Caco-2 (cell line): ENCODE data around the gene MELK. TPM values are rescaled to one million over a fixed set of nuclear protein-coding genes. Genes with fewer than 3 reads are reported as not detected.
"Not testable (repeated sequence)": the region's sequence is repeated elsewhere in the genome, so short reads cannot be mapped to it uniquely, and the experiment has no call there.

Experiments
- BruUV-seq: library from RNA; stranded (reverse); fragments of 400-500 nt; replicated peaks from 2 replicates; lab custom pipeline; 2021; lab: Mats Ljungman, UMichigan
- CTCF ChIA-PET: fragments of 300-600 bp; sonication (Branson Sonifier 250); formaldehyde crosslinking; loops from one replicate; lab custom pipeline; 2022; ENCODE audit warnings: antibody characterized with exemption; lab: Charles Lee
- POLR2A ChIA-PET: fragments of 300-600 bp; sonication (Branson Sonifier 250); formaldehyde crosslinking; loops from one replicate; lab custom pipeline; 2022; ENCODE audit warnings: antibody characterized with exemption; lab: Charles Lee
- DNase-seq, 2 experiments: peaks; one replicate each; pipeline versions ENCODE4 v3.0.0 to v3.0.0-alpha.2; 2020 to 2022
- H3K27me3 ChIP-seq: replicated peaks from 2 replicates; pipeline ENCODE4 v1.6.0; 2011; ENCODE audit warnings: low read length; ENCODE audit not compliant: control insufficient read depth, insufficient read depth
- H3K36me3 ChIP-seq: 2 replicates; pipeline ENCODE4 v1.5.1; 2011; ENCODE audit warnings: low read length; ENCODE audit not compliant: control insufficient read depth, insufficient read depth
- H3K4me1 ChIP-seq: fragments of 250-450 bp; sonication (Bioruptor Pico); 2 replicates; pipeline ENCODE4 v1.5.1; 2020; ENCODE audit warnings: mild to moderate bottlenecking
- H3K4me3 ChIP-seq: 2 replicates; pipeline ENCODE4 v1.5.1; 2011; ENCODE audit warnings: low read depth, mild to moderate bottlenecking, control low read depth, low read length
- H3K9me3 ChIP-seq: fragments of 250-450 bp; sonication (Bioruptor Pico); 2 replicates; pipeline ENCODE4 v1.5.1; 2020; ENCODE audit warnings: mild to moderate bottlenecking, moderate library complexity
- H3K27ac Mint-ChIP-seq: one replicate; pipeline ENCODE4 v1.8.0; 2022; ENCODE audit warnings: mixed read lengths; ENCODE audit not compliant: unreplicated experiment
- H3K27me3 Mint-ChIP-seq: one replicate; pipeline ENCODE4 v1.8.0; 2022; ENCODE audit warnings: mixed read lengths; ENCODE audit not compliant: insufficient read depth, unreplicated experiment
- H3K36me3 Mint-ChIP-seq: one replicate; pipeline ENCODE4 v1.8.0; 2022; ENCODE audit warnings: mild to moderate bottlenecking, mixed read lengths; ENCODE audit not compliant: insufficient read depth, unreplicated experiment
- H3K4me1 Mint-ChIP-seq: one replicate; pipeline ENCODE4 v1.8.0; 2022; ENCODE audit warnings: low read depth, mixed read lengths; ENCODE audit not compliant: unreplicated experiment
- H3K4me3 Mint-ChIP-seq: one replicate; pipeline ENCODE4 v1.8.0; 2022; ENCODE audit warnings: mild to moderate bottlenecking, moderate library complexity, mixed read lengths; ENCODE audit not compliant: unreplicated experiment
- H3K9me3 Mint-ChIP-seq: one replicate; pipeline ENCODE4 v1.8.0; 2022; ENCODE audit warnings: mixed read lengths; ENCODE audit not compliant: unreplicated experiment
- intact Hi-C: fragments of 100-400 bp; cut with micrococcal nuclease; formaldehyde crosslinking; loops from one replicate; pipeline ENCODE4 v1.10.0; 2022; ENCODE audit not compliant: unreplicated experiment
- total RNA-seq: library from RNA; stranded (reverse); gene quantifications from 2 replicates; pipeline ENCODE4 v1.2.3, GENCODE V29; 2022
- TF ChIP-seq, protein P1 (sequence below), 2 experiments: fragments of 200-600 bp in 1 of 2; IDR thresholded peaks; 1 replicate in 1 of 2; 2 replicates in 1 of 2; pipeline versions ENCODE4 v1.5.1 to v1.8.0; 2011 to 2022; ENCODE audit warnings: antibody characterized with exemption in 1 of 2, control low read depth in 1 of 2, inconsistent platforms in 1 of 2, low read depth in 1 of 2, low read length in 1 of 2, mild to moderate bottlenecking in 1 of 2, moderate library complexity in 1 of 2; ENCODE audit not compliant: insufficient read depth in 1 of 2, severe bottlenecking in 1 of 2, unreplicated experiment in 1 of 2

MELK gene
- total RNA-seq, 1 experiment from 2014 or later, result 57.8 TPM

DNA sequence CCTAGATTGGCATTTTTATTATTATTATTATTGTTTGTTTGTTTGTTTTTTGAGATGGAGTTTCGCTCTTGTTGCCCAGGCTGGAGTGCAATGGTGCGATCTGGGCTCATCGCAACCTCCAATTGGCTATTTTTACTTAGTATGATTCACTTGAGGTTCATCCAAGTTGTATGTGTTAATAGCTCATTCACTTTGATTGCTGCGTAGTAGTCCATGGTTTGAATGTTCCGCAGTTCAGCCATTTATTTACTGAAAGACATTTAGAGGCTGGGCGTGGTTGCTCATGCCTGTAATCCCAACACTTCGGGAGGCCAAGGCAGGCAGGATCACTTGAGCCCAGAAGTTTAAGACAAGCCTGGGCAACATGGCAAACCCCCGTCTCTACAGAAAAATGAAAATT is 22.6 kb upstream of the MELK start:
- Mint-ChIP-seq H3K36me3 (no peaks in the 10 kb centered on the region), H3K4me1 (no peaks in the 10 kb centered on the region), H3K4me3 (no peak overlapping the region), H3K9me3 (no peaks in the 10 kb centered on the region), H3K27me3 (no peaks in the 10 kb centered on the region), H3K27ac (no peak overlapping the region)
- POLR2A ChIA-PET, result no interaction called here
- Histone ChIP-seq H3K4me1 (no peaks in the 10 kb centered on the region), H3K36me3 (no peaks in the 10 kb centered on the region), H3K9me3 (no peaks in the 10 kb centered on the region), H3K27me3 (no peaks in the 10 kb centered on the region), H3K4me3 (no peak overlapping the region)
- intact Hi-C loops, result no loop called here
- DNase-seq, result no peak
- CTCF ChIA-PET, result no interaction called here
- BruUV-seq, result no TSS peak
- TF ChIP-seq, protein P1, sequence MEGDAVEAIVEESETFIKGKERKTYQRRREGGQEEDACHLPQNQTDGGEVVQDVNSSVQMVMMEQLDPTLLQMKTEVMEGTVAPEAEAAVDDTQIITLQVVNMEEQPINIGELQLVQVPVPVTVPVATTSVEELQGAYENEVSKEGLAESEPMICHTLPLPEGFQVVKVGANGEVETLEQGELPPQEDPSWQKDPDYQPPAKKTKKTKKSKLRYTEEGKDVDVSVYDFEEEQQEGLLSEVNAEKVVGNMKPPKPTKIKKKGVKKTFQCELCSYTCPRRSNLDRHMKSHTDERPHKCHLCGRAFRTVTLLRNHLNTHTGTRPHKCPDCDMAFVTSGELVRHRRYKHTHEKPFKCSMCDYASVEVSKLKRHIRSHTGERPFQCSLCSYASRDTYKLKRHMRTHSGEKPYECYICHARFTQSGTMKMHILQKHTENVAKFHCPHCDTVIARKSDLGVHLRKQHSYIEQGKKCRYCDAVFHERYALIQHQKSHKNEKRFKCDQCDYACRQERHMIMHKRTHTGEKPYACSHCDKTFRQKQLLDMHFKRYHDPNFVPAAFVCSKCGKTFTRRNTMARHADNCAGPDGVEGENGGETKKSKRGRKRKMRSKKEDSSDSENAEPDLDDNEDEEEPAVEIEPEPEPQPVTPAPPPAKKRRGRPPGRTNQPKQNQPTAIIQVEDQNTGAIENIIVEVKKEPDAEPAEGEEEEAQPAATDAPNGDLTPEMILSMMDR (IDR thresholded peaks at IDR 0.05; ENCODE audit: insufficient read depth in 1 of 2, low read depth in 1 of 2, low read length in 1 of 2, severe bottlenecking in 1 of 2, unreplicated experiment in 1 of 2), result no peak

DNA sequence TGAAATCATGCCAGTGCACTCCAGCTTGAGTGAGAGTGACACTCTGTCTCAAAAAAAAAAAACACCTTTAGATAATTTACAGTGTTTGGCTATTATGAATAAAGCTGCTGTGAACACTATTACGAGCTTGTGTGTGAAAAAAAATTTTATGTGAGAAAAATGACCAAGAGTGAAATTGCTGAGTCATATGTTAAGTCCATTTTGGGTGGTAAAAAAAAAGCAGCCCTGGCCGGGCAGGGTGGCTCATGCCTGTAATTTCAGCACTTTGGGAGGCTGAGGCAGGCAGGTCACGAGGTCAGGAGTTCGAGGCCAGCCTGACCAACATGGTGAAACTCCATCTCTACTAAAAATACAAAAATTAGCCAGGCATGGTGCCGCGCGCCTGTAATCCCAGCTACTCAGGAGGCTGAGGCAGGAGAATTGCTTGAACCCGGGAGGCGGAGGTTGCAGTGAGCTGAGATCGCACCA is 22.0 kb upstream of the MELK start:
- H3K27me3 ChIP-seq, H3K4me1 Mint-ChIP-seq, intact Hi-C loops, H3K36me3 Mint-ChIP-seq, H3K4me3 ChIP-seq, H3K27me3 Mint-ChIP-seq, H3K4me1 ChIP-seq, BruUV-seq, DNase-seq, H3K9me3 ChIP-seq, H3K36me3 ChIP-seq, CTCF ChIA-PET, H3K27ac Mint-ChIP-seq, H3K9me3 Mint-ChIP-seq, H3K4me3 Mint-ChIP-seq: not testable (repeated sequence)
- POLR2A ChIA-PET, result interaction anchor here (0.5 kb wide), 1 partner anchor 68 kb away, joined by 3 read pairs; no protein-coding TSS in a partner anchor

- intact Hi-C loops, result no loop called here
- no peaks in the 10 kb centered on the region for H3K4me1 Mint-ChIP-seq
- H3K4me3 Mint-ChIP-seq, result no peak overlapping the region
- H3K27me3 Mint-ChIP-seq, result no peaks in the 10 kb centered on the region
- H3K27ac Mint-ChIP-seq, result no peak overlapping the region
- H3K27me3 ChIP-seq, result no peaks in the 10 kb centered on the region
- no peaks in the 10 kb centered on the region for H3K4me1 ChIP-seq
- TF ChIP-seq, protein P1 (IDR thresholded peaks at IDR 0.05; ENCODE audit: insufficient read depth in 1 of 2, low read depth in 1 of 2, low read length in 1 of 2, severe bottlenecking in 1 of 2, unreplicated experiment in 1 of 2), result no peak
- peaks cover 5% of the 10 kb centered on the region for H3K36me3 Mint-ChIP-seq
- H3K4me3 ChIP-seq, result no peak overlapping the region
- ChIA-PET CTCF (interaction anchor here (2.0 kb wide), 1 partner anchor 144 kb away, joined by 8 read pairs; no protein-coding TSS in a partner anchor), POLR2A (interaction anchor here (0.5 kb wide), 1 partner anchor 67 kb away, joined by 3 read pairs; no protein-coding TSS in a partner anchor)
- H3K9me3 Mint-ChIP-seq, result no peaks in the 10 kb centered on the region
- no peaks in the 10 kb centered on the region for H3K36me3 ChIP-seq
- BruUV-seq, result no TSS peak
- no peak for DNase-seq
- no peaks in the 10 kb centered on the region for H3K9me3 ChIP-seq
Observed at GRCh38 chr9:36551129-36551528, 21.6 kb upstream of the MELK start.
